Gastrocnemius medialis (tissue), 4 donors: ENCODE measurements around the gene TRAF4. TPM values are rescaled to one million over a fixed set of nuclear protein-coding genes. Genes with fewer than 3 reads are reported as not detected.
"Not testable (repeated sequence)": the region's sequence is repeated elsewhere in the genome, so short reads cannot be mapped to it uniquely, and the experiment has no call there.

Experiments
- ATAC-seq, 2 donors: fragments of 150-250 bp; one replicate each; pipeline ENCODE4 v1.9.1; 2016
- DNase-seq, 2 donors: peaks; one replicate each; pipeline ENCODE4 v3.0.0-alpha.2; 2019
- H3K27ac ChIP-seq, 4 donors: fragments of 200-600 bp; sonication (generic); 1 replicate in 1 of 4; 2 replicates in 3 of 4; pipeline ENCODE4 v1.5.1; 2016 to 2018; ENCODE audit warnings: mild to moderate bottlenecking in 2 of 4, moderate library complexity in 1 of 4
- H3K27me3 ChIP-seq, 3 donors: fragments of 200-600 bp; sonication (generic) in 2 of 3; 1 replicate in 1 of 3; 2 replicates in 2 of 3; pipeline versions ENCODE4 v1.5.1 to v1.6.0; 2016 to 2019; ENCODE audit warnings: mild to moderate bottlenecking in 1 of 3, moderate library complexity in 1 of 3
- H3K36me3 ChIP-seq, 2 donors: fragments of 200-600 bp; sonication (generic) in 1 of 2; one replicate each; pipeline ENCODE4 v1.5.1; 2017 to 2018
- H3K4me1 ChIP-seq, 2 donors: fragments of 200-600 bp; sonication (generic) in 1 of 2; one replicate each; pipeline ENCODE4 v1.5.1; 2016 to 2017; ENCODE audit warnings: mild to moderate bottlenecking in 2 of 2
- H3K4me3 ChIP-seq, 4 donors: fragments of 200-600 bp; sonication (generic) in 3 of 4; 1 replicate in 1 of 4; 2 replicates in 3 of 4; pipeline ENCODE4 v1.5.1; 2016 to 2019; ENCODE audit warnings: mild to moderate bottlenecking in 2 of 4
- H3K9me3 ChIP-seq, 3 donors: fragments of 200-600 bp; sonication (generic) in 2 of 3; 1 replicate in 1 of 3; 2 replicates in 2 of 3; pipeline ENCODE4 v1.5.1; 2016 to 2019
- CTCF ChIP-seq, 5 experiments: fragments of 450-650 bp in 3 of 5; fragments of 200-600 bp in 2 of 5; sonication (generic) in 2 of 5; IDR thresholded peaks in 4 of 5; conservative IDR thresholded peaks in 1 of 5; 1 replicate in 4 of 5; 2 replicates in 1 of 5; pipeline ENCODE4 v1.5.1; 2016 to 2019; ENCODE audit warnings: antibody characterized with exemption in 5 of 5, mild to moderate bottlenecking in 3 of 5, moderate library complexity in 3 of 5
- POLR2A ChIP-seq, 2 donors: fragments of 450-650 bp; IDR thresholded peaks; one replicate each; pipeline ENCODE4 v1.6.1; 2017; ENCODE audit warnings: antibody characterized with exemption in 2 of 2, mild to moderate bottlenecking in 2 of 2, moderate library complexity in 2 of 2
- in situ Hi-C, 4 donors: fragments of 200-750 bp; cut with MboI; loops; one replicate each; pipeline versions ENCODE4 v1.15.0 to v1.8.0; 2017; ENCODE audit warnings: low sequenced_read_pairs in 4 of 4
- intact Hi-C: fragments of 100-400 bp; cut with DNase I; formaldehyde crosslinking; loops from one replicate; pipeline ENCODE4 v1.15.1; 2023; ENCODE audit warnings: low total_unique reads
- total RNA-seq, 4 donors: library from RNA; depleted of rRNA; stranded (reverse); fragments of >200 nt; gene quantifications; one replicate each; pipeline versions ENCODE4 v1.1.0 to v1.2.3, GENCODE V29; 2016

The TRAF4 gene
- total RNA-seq, 4 donors from 2014 or later = 2.0 to 6.4 (median 3.8) TPM

- H3K36me3 ChIP-seq = peaks cover 3 to 28% of the 10 kb centered on the region in 2 donors
Measured at GRCh38 chr17:28718333-28719020, 25.3 kb upstream of the TRAF4 start.

GRCh38 chr17:28719021-28719433 lies 24.8 kb upstream of the TRAF4 start:
- DNase-seq (no peak), ATAC-seq (no peak)
- peak overlapping the region; percentile 77 to 98 (median 88) for H3K4me3 ChIP-seq
- in situ Hi-C loops = no loop called here
- H3K9me3 ChIP-seq = no peaks in the 10 kb centered on the region
- H3K4me1 ChIP-seq = peaks cover 31 to 33% of the 10 kb centered on the region in 2 donors
- H3K36me3 ChIP-seq = peaks cover 4 to 33% of the 10 kb centered on the region in 2 donors
- intact Hi-C loops = loop anchor here (2.0 kb wide), 1 partner anchor 74 kb away; the partner anchor contains the start of gene BLTP2
- peak overlapping the region; percentile 86 to 90 (median 88) for H3K27ac ChIP-seq
- TF ChIP-seq POLR2A (IDR thresholded peaks at IDR 0.05) (no peak), CTCF (IDR thresholded peaks at IDR 0.05 in 4 of 5, conservative IDR thresholded peaks at IDR 0.05 in 1 of 5) (no peak)
- peaks cover 2 to 17% (median 11%) of the 10 kb centered on the region in 3 donors for H3K27me3 ChIP-seq

More at GRCh38 chr17:28718333-28719020, 25.3 kb upstream of the TRAF4 start:
- H3K27me3 ChIP-seq = peaks cover 2 to 17% (median 11%) of the 10 kb centered on the region in 3 donors
- intact Hi-C loops = loop anchor here (2.0 kb wide), 1 partner anchor 74 kb away; the partner anchor contains the start of gene BLTP2
- H3K4me3 ChIP-seq = peak overlapping the region; percentile 48 to 98 (median 88)
- no peaks in the 10 kb centered on the region for H3K9me3 ChIP-seq
- peaks cover 31 to 33% of the 10 kb centered on the region in 2 donors for H3K4me1 ChIP-seq
- DNase-seq = no peak
- TF ChIP-seq CTCF (IDR thresholded peaks at IDR 0.05 in 4 of 5, conservative IDR thresholded peaks at IDR 0.05 in 1 of 5) (no peak), POLR2A (IDR thresholded peaks at IDR 0.05) (no peak)
- H3K27ac ChIP-seq = peak overlapping the region; percentile 86 to 90 (median 88)
- in situ Hi-C loops = no loop called here
- ATAC-seq = no peak

GRCh38 chr17:28720247-28720996 lies 23.4 kb upstream of the TRAF4 start:
- Histone ChIP-seq H3K27me3 (peaks cover 2 to 17% (median 11%) of the 10 kb centered on the region in 3 donors), H3K4me1 (peaks cover 34 to 35% of the 10 kb centered on the region in 2 donors)
- no peak for ATAC-seq

GRCh38 chr17:28720997-28721329 lies 22.8 kb upstream of the TRAF4 start:
- intact Hi-C loops = not testable (repeated sequence)
- Histone ChIP-seq H3K4me1 (peaks cover 38 to 40% of the 10 kb centered on the region in 2 donors), H3K27ac (peak overlapping the region; percentile 86 to 90 (median 88))

More at GRCh38 chr17:28720247-28720996, 23.4 kb upstream of the TRAF4 start:
- H3K27ac ChIP-seq = peak overlapping the region; percentile 86 to 90 (median 88)
- H3K9me3 ChIP-seq = no peaks in the 10 kb centered on the region
- DNase-seq = no peak
- peak overlapping the region; percentile 77 to 98 (median 88) for H3K4me3 ChIP-seq
- intact Hi-C loops = no loop called here
- in situ Hi-C loops = no loop called here
- TF ChIP-seq CTCF (IDR thresholded peaks at IDR 0.05 in 4 of 5, conservative IDR thresholded peaks at IDR 0.05 in 1 of 5) (no peak), POLR2A (IDR thresholded peaks at IDR 0.05) (no peak)
- H3K36me3 ChIP-seq = peaks cover 6 to 42% of the 10 kb centered on the region in 2 donors

More at GRCh38 chr17:28720997-28721329, 22.8 kb upstream of the TRAF4 start:
- H3K27me3 ChIP-seq = peaks cover 2 to 16% (median 11%) of the 10 kb centered on the region in 3 donors
- in situ Hi-C loops, ATAC-seq, DNase-seq, H3K9me3 ChIP-seq: not testable (repeated sequence)
- peak overlapping the region; percentile 77 to 98 (median 88) for H3K4me3 ChIP-seq
- H3K36me3 ChIP-seq = peaks cover 6 to 42% of the 10 kb centered on the region in 2 donors
